Spinal cord (tissue), 10 donors: ENCODE measurements around the gene TMEM178B. TPM values are rescaled to one million over a fixed set of nuclear protein-coding genes. Genes with fewer than 3 reads are reported as not detected.
"Not testable (repeated sequence)": the region's sequence is repeated elsewhere in the genome, so short reads cannot be mapped to it uniquely, and the experiment has no call there.

Experiments used
- DNase-seq, 6 donors: peaks; one replicate each; pipeline versions ENCODE4 v3.0.0 to v3.0.0-alpha.2; 2013 to 2015; ENCODE audit warnings: low spot score in 6 of 6, low read depth in 4 of 6
- H3K27ac ChIP-seq: one replicate; pipeline ENCODE4 v1.5.1; 2013; ENCODE audit warnings: low read depth, low read length, control low read depth
- H3K27me3 ChIP-seq: one replicate; pipeline ENCODE4 v1.6.1; 2013; ENCODE audit warnings: low read length; ENCODE audit not compliant: control insufficient read depth, insufficient read depth
- H3K36me3 ChIP-seq: one replicate; pipeline ENCODE4 v1.6.1; 2013; ENCODE audit warnings: low read length; ENCODE audit not compliant: control insufficient read depth, insufficient read depth
- H3K4me1 ChIP-seq: one replicate; pipeline ENCODE4 v1.6.1; 2013; ENCODE audit warnings: low read length; ENCODE audit not compliant: control insufficient read depth, insufficient read depth
- H3K4me3 ChIP-seq: one replicate; pipeline ENCODE4 v1.5.1; 2013; ENCODE audit warnings: low read depth, low read length, control low read depth
- H3K9me3 ChIP-seq: one replicate; pipeline ENCODE4 v1.6.1; 2013; ENCODE audit warnings: low read length; ENCODE audit not compliant: control insufficient read depth, insufficient read depth
- WGBS: methylation state at CpG from one replicate; pipeline ENCODE4 v1.1.5; 2013; ENCODE audit warnings: missing lambda C conversion rate; ENCODE audit not compliant: insufficient coverage; 5-methylcytosine and 5-hydroxymethylcytosine counted together
- polyA plus RNA-seq, 2 donors: library from polyadenylated mRNA; unstranded; fragments of 120-200 nt; gene quantifications; one replicate each; pipeline ENCODE4 v1.2.1, GENCODE V29; 2013; ENCODE audit not compliant: insufficient read length in 2 of 2
- total RNA-seq, 2 donors: library from RNA; depleted of rRNA in 1 of 2; stranded (reverse); fragments of 120-200 nt in 1 of 2; fragments of >200 nt in 1 of 2; gene quantifications; one replicate each; pipeline versions ENCODE4 v1.2.3 to v1.2.4, GENCODE V29; 2013 to 2014
- donor health status: healthy.

The TMEM178B gene
- total and polyA plus RNA-seq, 4 donors: 24.6 to 71.1 (median 52.1) TPM

DNA sequence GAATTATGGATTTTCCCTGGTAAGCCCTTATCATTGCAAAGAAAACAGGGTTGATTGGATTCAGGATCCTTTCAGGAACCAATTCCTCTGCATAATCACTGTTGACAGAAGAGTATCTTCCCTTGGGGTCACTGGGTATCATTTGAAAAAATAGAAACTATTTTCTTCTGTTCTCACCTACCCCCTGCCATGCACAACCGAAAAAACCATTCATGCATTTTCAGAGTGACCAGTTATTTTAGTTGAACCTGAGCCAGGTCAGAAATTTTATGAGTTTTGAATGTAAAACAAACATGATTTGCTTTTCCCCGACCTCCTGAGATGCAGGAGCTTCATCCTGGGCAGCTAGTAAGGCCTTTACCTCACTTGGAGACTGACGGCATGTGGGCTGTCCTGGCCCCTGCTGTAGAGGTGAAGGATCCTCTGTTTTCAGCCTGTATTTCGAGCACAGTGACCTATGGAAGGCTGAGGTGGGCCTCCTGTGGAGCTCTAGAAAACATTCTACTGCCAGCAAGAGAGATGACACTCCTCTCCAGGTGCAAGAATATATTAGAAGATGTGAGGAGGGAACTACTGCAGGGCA lies 30.1 kb downstream of the TMEM178B start:
- Histone ChIP-seq H3K36me3 (no peaks in the 10 kb centered on the region), H3K4me3 (no peak overlapping the region), H3K4me1 (peaks cover 4% of the 10 kb centered on the region), H3K9me3 (no peaks in the 10 kb centered on the region), H3K27me3 (no peaks in the 10 kb centered on the region), H3K27ac (no peak overlapping the region)
- DNase-seq: no peak
- WGBS: 76% methylated on average over 2 of the region's 4 CpGs

DNA sequence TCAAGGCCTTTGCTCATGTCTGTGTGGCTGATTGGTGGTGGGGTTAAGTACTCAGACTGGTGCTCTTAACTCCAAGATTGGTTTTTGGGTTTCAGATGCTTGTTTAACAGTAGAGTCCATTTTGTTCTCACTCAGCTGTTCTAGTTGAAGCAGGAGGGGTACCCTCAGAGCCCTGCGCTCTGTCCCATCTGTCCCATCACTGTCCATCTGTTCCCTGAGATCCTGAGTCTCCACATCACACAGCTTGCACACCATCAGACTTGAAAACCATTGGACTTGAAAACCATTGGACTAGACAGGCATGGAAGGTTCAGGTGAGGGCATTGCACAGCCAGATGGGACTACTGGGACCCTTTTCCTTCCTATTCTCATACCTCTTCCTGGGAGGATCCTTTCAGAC lies 39.3 kb downstream of the TMEM178B start:
- Histone ChIP-seq H3K36me3 (no peaks in the 10 kb centered on the region), H3K4me1 (peaks cover 3% of the 10 kb centered on the region), H3K9me3 (no peaks in the 10 kb centered on the region), H3K27me3 (no peaks in the 10 kb centered on the region), H3K27ac (no peak overlapping the region), H3K4me3 (no peak overlapping the region)
- 88% methylated on average over 1 of the region's 1 CpG for WGBS
- no peak for DNase-seq

DNA sequence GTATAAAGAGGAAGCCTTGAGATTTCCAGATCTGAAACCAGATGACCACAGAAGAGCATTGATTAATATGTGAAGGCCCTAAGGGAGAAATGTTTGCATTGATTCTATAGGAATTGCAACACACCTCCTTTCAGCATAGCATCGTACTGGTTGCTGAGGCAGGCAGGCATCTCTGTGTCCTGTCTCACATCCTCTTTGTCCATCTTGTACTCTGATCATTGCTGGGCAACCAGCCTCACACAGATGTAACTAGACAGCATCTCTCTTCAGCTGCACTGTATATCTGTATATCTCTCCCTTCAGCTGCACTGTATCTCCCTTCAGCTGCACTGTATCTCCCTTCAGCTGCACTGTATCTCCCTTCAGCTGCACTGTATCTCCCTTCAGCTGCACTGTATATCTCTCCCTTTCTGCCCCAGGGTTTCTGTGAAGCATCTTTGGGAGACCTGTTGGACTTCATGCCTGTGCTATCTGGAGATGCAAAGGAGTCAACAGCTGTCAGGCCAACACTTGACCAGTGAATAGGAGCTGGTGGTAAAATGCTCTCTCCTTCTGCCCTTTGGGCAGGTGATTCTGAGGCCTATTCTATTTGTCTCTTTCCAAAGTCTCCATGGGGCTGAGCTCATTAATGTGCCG lies 40.3 kb downstream of the TMEM178B start:
- Histone ChIP-seq H3K27ac (no peak overlapping the region), H3K4me3 (no peak overlapping the region)
- WGBS: 15% methylated on average over 2 of the region's 2 CpGs

DNA sequence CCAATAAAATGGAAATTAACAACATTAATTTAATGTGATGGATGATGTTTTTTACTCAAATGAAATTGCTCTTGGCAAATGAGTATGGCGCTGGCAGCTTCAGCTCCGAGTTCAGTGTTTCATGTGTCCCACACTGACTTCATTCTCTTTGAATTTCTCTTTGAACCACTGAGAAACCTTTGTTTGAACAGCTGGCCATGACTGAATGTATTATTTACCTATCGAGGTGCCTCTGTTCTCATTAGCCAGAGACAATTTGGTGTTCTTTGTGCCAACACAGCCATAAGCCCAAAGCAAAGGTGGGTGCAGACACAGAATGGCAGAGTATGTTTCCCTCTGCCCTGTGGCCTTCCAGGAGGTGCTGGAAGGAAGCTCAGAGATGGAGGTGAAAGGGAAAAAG lies 42.1 kb downstream of the TMEM178B start:
- Histone ChIP-seq H3K9me3 (no peaks in the 10 kb centered on the region), H3K36me3 (no peaks in the 10 kb centered on the region), H3K4me3 (no peak overlapping the region), H3K27me3 (no peaks in the 10 kb centered on the region), H3K27ac (no peak overlapping the region), H3K4me1 (peaks cover 7% of the 10 kb centered on the region)
- DNase-seq: no peak
- 0% methylated on average over 1 of the region's 3 CpGs for WGBS

More for the DNA sequence above, 40.3 kb downstream of the TMEM178B start:
- no peaks in the 10 kb centered on the region for H3K9me3 ChIP-seq
- no peaks in the 10 kb centered on the region for H3K36me3 ChIP-seq
- no peaks in the 10 kb centered on the region for H3K27me3 ChIP-seq
- DNase-seq: no peak
- peaks cover 7% of the 10 kb centered on the region for H3K4me1 ChIP-seq

DNA sequence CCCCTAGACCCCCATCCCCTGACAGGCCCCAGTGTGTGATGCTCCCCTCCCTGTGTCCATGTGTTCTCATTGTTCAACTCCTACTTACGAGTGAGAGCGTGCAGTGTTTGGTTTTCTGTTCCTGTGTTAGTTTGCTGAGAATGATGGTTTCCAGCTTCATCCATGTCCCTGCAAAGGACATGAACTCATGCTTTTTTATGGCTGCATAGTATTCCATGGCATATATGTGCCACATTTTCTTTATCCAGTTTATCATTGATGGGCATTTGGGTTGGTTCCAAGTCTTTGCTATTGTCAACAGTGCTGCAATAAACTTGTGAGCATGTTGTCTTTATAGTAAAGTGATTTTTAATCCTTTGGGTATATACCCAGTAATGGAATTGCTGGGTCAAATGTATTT lies 42.8 kb downstream of the TMEM178B start:
- not testable (repeated sequence) for H3K36me3 ChIP-seq, DNase-seq, H3K27me3 ChIP-seq, H3K4me1 ChIP-seq, H3K27ac ChIP-seq, H3K4me3 ChIP-seq, H3K9me3 ChIP-seq
- WGBS: no CpG with 5 or more reads among the region's 2 CpGs

DNA sequence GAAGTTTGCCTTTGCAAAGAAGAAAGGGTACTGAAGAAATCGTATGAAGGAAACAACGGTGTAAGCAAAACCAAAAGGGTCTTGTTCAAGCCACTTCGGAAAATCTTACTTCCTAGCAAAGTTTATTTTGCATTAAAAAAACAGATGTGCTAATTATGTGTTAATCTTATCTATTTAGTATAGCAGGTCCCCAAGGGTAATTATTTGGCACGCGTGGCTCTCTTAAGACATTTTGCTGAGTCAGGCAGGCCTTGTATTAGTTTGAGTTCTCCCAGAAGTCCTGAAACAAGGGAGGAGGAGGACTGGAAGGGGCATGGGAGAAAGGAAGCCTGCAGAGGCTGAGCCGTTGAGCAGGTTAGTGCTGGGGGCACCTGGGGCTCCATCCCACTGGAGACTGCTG lies 44.9 kb downstream of the TMEM178B start:
- Histone ChIP-seq H3K4me3 (no peak overlapping the region), H3K4me1 (peaks cover 10% of the 10 kb centered on the region), H3K36me3 (no peaks in the 10 kb centered on the region), H3K9me3 (peaks cover 1% of the 10 kb centered on the region), H3K27ac (no peak overlapping the region), H3K27me3 (no peaks in the 10 kb centered on the region)
- WGBS: 59% methylated on average over 3 of the region's 6 CpGs
- peak in 1 of 6 donors; percentile 42 for DNase-seq

DNA sequence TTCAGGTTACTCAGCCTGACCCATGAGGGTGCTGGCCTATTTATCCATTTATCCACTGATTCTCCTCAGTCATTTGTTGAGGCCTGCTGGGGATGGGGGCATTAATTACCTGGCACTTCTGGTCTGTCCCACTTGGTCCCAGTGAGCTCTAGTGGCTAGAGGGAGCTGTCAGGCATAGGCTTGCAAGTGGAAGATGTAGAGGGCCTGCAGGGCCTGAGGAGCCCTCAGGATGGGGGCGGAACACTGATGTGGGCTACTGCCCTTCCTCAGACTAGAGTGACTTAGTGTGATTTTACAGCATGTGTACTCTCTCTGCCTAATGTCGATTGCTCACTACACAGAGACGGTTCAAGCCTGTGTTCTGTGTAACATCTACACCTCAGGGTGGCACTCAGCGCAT lies 45.3 kb downstream of the TMEM178B start:
- peaks cover 1% of the 10 kb centered on the region for H3K9me3 ChIP-seq
- H3K27me3 ChIP-seq: no peaks in the 10 kb centered on the region
- 90% methylated on average over 4 of the region's 4 CpGs for WGBS
- DNase-seq: no peak
- H3K4me1 ChIP-seq: peaks cover 10% of the 10 kb centered on the region
- no peak overlapping the region for H3K27ac ChIP-seq
- no peaks in the 10 kb centered on the region for H3K36me3 ChIP-seq
- H3K4me3 ChIP-seq: no peak overlapping the region

DNA sequence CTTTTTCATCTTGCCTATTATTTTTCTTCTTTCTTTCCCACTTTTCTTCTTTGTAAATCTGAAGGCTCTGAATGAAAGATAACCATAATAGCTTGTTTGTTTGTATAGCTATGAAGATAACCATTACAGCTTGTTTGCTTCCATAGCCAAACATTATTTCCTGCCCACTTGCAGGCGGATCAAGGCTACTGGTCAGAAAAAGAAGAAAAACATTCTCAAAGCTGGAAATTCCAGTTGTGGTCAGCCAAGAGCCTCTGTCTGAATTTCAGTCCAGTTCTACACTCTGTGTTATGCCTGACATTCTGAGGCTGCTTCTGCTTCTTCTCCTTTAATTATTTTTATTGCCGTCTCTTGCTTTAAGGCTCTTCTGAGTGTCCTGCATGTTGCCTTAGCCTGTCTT lies 48.9 kb downstream of the TMEM178B start:
- 70% methylated on average over 2 of the region's 2 CpGs for WGBS
- Histone ChIP-seq H3K4me3 (no peak overlapping the region), H3K27me3 (no peaks in the 10 kb centered on the region), H3K27ac (no peak overlapping the region), H3K9me3 (peaks cover 1% of the 10 kb centered on the region), H3K4me1 (peaks cover 7% of the 10 kb centered on the region), H3K36me3 (no peaks in the 10 kb centered on the region)
- DNase-seq: no peak

DNA sequence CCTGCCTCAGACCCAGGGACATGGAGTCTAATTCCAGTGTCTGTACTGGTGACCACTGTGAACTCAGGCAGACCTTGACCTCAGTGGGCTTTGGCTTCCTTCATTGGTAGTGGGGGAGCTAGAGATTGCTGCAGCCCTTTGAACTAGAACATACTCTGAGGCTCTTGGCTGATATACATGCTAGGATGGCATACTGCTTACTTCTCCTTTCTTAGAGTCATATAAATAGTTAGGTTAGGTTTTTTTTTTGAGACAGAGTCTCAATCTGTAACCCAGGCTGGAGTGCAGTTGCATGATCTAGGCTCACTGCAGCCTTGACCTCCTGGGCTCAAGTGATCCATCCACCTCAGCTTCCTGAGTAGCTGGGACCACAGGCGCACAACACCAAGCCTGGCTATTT lies 49.7 kb downstream of the TMEM178B start:
- Histone ChIP-seq H3K4me1 (peaks cover 7% of the 10 kb centered on the region), H3K9me3 (peaks cover 1% of the 10 kb centered on the region), H3K4me3 (no peak overlapping the region), H3K36me3 (no peaks in the 10 kb centered on the region), H3K27ac (no peak overlapping the region), H3K27me3 (no peaks in the 10 kb centered on the region)
- WGBS: 100% methylated on average over 1 of the region's 1 CpG
- DNase-seq: no peak

DNA sequence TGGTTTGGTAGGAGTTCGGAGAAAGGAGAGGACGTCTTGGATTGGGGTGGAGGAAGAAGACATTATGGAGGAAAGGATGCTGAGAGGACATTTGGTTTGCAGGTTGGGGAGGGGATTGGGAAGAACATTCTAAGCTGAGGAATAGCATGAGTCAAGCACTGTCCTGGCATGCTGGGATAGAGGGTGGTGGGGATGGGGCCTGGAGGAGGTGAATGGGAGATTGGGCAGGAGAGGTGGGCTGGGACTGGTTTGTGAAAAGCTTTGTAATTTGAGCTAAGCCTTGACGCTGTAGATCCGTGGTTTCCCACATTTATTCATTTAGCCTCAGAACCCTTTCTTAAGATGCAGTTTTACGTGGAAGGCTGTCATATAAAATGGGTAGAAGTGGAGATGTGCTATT lies 52.2 kb downstream of the TMEM178B start:
- Histone ChIP-seq H3K4me1 (peaks cover 3% of the 10 kb centered on the region), H3K4me3 (no peak overlapping the region), H3K36me3 (no peaks in the 10 kb centered on the region), H3K27me3 (no peaks in the 10 kb centered on the region), H3K27ac (no peak overlapping the region), H3K9me3 (peaks cover 1% of the 10 kb centered on the region)
- WGBS: 94% methylated on average over 2 of the region's 5 CpGs
- DNase-seq: no peak
